NCI-H1092 treated with DMSO at 0.1 percent for 48 hours (cell line): ENCODE measurements around the gene FANCI.

Source experiments
- DNase-seq: peaks from one replicate; lab custom pipeline; 2025; lab: John Stamatoyannopoulos, UW

Gene FANCI

DNA sequence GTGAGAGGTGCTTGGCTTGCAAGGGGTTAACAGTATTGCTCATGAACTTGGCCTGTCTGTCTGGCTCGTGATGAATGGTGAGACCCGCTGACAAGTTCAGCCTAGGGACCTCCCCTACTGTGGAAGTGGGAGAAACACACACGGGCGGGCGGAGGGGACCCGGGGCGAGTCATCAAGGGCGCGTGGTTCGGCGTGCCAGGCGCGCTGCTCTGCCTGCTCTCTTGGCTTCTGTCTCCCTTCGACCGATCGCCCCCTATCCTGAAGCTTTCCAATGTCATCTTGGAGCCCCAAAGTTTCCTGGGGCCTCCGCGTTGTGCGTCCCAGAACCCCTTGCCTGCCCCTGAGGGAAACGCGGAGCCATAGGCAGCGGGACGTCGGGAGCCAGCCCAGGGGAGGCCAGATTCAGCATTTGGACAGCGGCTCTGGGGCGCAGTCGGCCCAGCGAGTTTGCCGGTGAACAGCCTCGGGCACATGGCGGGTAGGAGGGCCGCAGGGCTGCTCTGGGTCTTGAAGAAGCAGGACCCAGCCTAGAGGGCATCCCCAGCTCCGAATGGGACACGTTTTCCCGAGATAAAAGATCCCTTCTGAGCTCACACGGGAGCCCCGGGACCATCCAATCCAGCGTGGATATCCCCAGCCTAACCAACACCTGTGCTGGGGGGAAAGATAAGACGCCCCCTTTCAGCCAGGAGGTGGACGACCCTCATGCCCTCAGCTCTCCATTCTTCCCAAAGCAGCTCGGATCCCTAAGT, 117.8 kb downstream of the FANCI start:
- DNase-seq = no peak

DNA sequence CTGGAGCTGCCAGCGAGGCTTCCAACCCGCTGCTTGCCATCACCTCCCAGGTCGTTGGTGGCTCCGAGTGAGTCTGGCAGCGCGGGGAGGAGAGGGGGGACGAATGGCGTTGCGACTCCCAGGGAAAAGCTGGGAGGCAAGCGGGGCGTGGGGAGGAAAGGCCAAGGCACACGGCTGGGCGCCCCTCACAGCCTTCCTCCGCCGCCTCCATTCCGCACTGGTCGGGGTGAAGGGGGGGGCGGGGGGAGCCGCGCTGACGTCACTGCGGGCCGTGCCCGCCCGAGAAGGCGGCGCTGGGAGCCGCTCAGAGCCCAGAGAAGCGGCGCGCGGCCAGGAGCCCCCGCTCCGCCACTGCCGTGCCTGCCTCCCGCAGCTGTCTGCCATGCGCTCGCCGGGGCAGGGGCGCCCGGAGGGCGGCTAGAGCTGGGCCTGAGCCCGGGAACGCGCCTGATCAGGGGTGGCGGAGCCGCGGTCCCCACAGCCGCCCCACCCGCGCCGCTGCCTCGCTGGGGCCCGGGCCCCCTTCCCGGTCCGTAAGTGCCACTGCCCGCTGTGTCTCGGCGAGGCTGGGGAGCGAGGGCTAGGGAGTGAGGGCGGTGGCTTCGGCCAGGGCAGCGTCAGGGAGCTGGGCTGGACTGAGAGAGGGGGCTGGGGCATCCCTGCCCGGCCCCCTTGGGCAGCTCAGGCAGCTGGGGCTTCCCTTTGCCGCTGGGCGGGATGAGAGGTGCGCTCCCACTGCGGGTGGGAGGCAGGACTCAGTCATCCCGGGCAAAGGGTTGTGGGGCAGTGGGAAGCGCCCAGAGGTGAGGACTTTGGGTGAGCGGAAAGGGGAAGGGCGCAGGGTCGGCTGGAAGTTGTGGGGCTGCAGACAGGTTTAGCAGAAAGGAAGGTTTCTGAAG, 118.7 kb downstream of the FANCI start:
- peak; percentile 64 for DNase-seq

DNA sequence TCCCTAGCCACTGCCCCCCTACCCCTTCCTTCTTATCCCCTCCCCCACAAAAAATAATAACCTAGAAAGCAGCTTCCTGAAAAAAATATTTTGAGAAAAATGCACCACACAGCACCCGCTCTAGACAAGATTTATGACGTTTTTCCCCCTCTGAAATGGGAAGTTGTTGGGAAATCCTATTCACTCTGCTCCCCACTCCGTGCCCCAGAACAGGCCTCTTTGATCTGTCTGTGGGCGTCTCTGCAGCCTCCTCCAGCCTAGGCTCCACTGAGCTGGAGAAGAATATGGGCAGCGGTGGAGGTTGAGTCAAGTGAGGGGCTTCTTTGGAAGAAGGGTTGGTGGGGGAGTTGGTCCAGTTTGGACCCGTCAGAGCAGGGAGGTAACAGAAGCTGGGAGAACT, 119.4 kb downstream of the FANCI start:
- no peak for DNase-seq

DNA sequence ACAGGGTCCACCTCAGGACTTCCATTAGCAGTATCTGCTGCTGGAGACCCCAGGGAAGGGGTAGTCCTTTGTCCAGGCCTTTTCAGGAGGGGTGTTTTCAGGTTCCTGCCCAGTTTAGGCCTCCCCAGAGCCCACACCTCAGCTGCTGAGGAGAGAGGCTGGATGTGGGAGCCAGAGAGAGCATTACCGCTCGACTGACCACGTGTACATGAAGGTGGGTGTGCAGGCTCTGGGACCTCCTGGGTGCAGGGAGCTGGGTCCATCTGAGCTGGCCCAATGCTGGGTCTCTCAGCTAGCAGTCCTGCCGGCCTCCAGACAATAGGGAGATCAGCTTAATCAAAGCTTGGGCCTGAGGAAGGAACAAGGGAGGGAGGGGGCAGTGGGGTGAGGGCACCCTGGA, 120.0 kb downstream of the FANCI start:
- no peak for DNase-seq

DNA sequence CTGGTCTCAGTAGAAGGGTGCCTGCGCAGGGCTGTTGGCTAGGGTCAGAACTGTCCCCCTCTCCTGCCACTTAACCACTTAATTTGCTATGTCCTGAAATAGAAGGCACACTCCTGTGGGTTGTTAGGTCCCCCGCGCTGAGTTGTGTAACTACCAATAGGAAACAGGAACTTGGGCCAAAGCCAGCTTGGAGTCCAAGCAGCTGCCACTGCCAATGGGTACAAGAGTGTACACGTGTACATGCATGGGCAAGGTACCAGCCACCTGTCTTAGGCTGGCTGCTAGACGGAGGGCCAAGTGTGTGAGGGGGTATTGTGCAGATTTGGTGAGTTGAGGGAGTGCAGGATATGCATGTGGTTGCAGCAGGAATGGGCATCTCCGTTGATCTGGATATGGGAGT, 120.6 kb downstream of the FANCI start:
- DNase-seq = peak; percentile 71

DNA sequence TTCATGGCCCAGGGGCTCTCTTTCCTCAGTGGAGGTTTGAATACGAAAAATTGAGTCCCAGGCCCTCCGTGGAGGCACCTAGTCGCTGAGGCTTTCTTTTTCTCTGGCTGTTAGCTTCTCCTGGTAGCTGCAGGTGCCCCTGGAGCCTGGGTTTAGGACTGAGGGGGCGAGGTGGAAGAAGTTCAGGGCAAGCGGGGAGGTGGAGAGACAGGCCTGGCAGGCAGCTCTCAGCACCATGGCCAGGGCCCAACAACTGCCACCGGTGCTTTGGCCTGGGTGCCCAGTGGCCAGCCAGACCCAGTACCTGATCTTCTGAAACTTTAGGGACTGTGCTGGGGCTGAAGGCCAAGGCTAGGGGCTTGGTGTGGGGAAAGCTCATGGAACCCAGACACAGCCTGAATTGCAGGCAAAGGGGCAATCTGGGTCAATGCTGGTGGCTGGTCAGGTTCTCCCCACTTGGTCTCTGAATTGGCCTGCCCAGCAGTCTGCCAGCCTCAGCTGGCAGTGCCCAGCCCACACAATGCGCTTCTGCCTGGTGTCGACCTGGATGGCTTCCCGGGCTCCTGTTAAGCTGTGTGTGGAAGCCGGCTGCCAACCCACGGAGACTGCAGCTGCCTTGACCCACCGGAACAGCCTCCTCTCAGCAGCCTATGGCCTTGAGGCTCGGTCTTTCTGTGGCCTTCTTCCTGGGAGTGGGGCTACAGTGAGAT, 121.1 kb downstream of the FANCI start:
- DNase-seq = peak; percentile 21

DNA sequence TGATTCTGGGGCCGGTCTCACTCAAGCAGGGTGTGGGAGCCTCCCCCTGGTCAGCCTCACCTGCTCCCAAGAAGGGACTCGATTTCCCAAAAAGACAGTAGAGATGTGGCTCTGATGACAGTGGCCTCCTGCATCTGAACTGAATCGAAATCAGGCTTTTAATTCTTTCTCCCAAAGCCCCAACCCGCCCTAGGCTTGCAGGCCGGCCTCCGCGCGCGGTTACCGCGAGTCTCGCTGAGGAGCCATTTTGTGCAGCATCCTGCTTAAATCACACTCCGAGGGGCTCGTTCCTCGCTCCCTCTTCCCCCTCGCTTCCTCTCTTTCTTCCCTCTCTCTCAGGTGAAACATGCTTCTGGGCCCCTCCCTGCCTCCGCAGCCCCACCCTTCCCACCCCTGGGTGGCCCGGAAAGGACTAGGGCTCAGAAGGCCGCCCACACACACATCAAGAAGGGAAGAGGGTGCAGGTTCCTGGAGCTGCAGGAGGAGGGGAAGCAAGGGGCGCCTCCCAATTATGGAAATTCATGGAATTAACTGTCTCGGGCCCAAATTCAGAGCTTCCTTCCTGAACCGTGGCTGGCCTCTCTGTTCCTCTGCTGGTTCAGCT, 121.8 kb downstream of the FANCI start:
- no peak for DNase-seq
